GM23338 (cell line): ENCODE results near the gene GKN1. TPM values are rescaled to one million over a fixed set of nuclear protein-coding genes. Genes with fewer than 3 reads are reported as not detected.

Experiments used
- ATAC-seq: fragments of 200-7000 bp; cut with Tn5 transposase; 3 replicates; pipeline ENCODE4 v1.9.1; 2020
- DNase-seq: peaks from one replicate; pipeline ENCODE4 v3.0.0-alpha.2; 2015; ENCODE audit warnings: low spot score
- H2AFZ ChIP-seq: fragments of 200-600 bp; sonication (generic); 2 replicates; pipeline ENCODE4 v1.8.0; 2016; ENCODE audit warnings: antibody characterized with exemption, mild to moderate bottlenecking, moderate library complexity
- H3F3A ChIP-seq: fragments of 200-600 bp; sonication (generic); replicated peaks from 2 replicates; pipeline ENCODE4 v1.8.0; 2017; ENCODE audit warnings: antibody characterized with exemption, mixed run types, low read depth
- H3K27ac ChIP-seq: fragments of 200-600 bp; sonication (generic); 2 replicates; pipeline ENCODE4 v1.6.1; 2016; ENCODE audit warnings: low read depth
- H3K27me3 ChIP-seq: fragments of 200-600 bp; sonication (generic); 2 replicates; pipeline ENCODE4 v1.8.0; 2016; ENCODE audit warnings: mild to moderate bottlenecking, mixed run types, moderate library complexity; ENCODE audit not compliant: insufficient read depth
- H3K36me3 ChIP-seq: fragments of 200-600 bp; sonication (generic); 2 replicates; pipeline ENCODE4 v1.8.0; 2016; ENCODE audit warnings: mild to moderate bottlenecking; ENCODE audit not compliant: insufficient read depth
- H3K4me1 ChIP-seq: fragments of 200-600 bp; sonication (generic); 2 replicates; pipeline ENCODE4 v1.8.0; 2016; ENCODE audit warnings: mild to moderate bottlenecking, moderate library complexity; ENCODE audit not compliant: insufficient read depth
- H3K4me2 ChIP-seq: fragments of 200-600 bp; sonication (generic); 2 replicates; pipeline ENCODE4 v1.7.1; 2017; ENCODE audit warnings: mixed run types
- H3K4me3 ChIP-seq: fragments of 200-600 bp; sonication (generic); 2 replicates; pipeline ENCODE4 v1.6.1; 2016; ENCODE audit warnings: mixed run types
- H3K79me2 ChIP-seq: fragments of 200-600 bp; sonication (generic); replicated peaks from 2 replicates; pipeline ENCODE4 v1.8.0; 2017; ENCODE audit warnings: mild to moderate bottlenecking; ENCODE audit not compliant: insufficient read depth
- H3K9me2 ChIP-seq: fragments of 200-600 bp; sonication (generic); 2 replicates; pipeline ENCODE4 v1.8.0; 2017; ENCODE audit not compliant: insufficient read depth
- H4K20me1 ChIP-seq: fragments of 200-600 bp; sonication (generic); replicated peaks from 2 replicates; pipeline ENCODE4 v1.8.0; 2017; ENCODE audit warnings: mild to moderate bottlenecking; ENCODE audit not compliant: insufficient read depth
- H3K27ac Mint-ChIP-seq: 2 replicates; pipeline ENCODE4 v1.8.0; 2020; ENCODE audit warnings: inconsistent platforms, mild to moderate bottlenecking, moderate library complexity, mixed read lengths
- H3K27me3 Mint-ChIP-seq: 3 replicates; pipeline ENCODE4 v1.8.0; 2022; ENCODE audit warnings: low read depth, mild to moderate bottlenecking, moderate library complexity, mixed read lengths, inconsistent platforms; ENCODE audit not compliant: insufficient read depth, poor library complexity
- H3K36me3 Mint-ChIP-seq: 3 replicates; pipeline ENCODE4 v1.8.0; 2021; ENCODE audit warnings: low read depth, mild to moderate bottlenecking, inconsistent platforms, moderate library complexity, mixed read lengths
- H3K4me1 Mint-ChIP-seq: 3 replicates; pipeline ENCODE4 v1.8.0; 2020; ENCODE audit warnings: mild to moderate bottlenecking, inconsistent platforms, mixed read lengths
- H3K4me3 Mint-ChIP-seq: 3 replicates; pipeline ENCODE4 v1.8.0; 2021; ENCODE audit warnings: moderate library complexity, mild to moderate bottlenecking, inconsistent platforms, mixed read lengths
- H3K9me3 Mint-ChIP-seq: 3 replicates; pipeline ENCODE4 v1.8.0; 2020; ENCODE audit warnings: moderate library complexity, mild to moderate bottlenecking, inconsistent platforms, mixed read lengths
- EZH2 ChIP-seq: fragments of 200-600 bp; sonication (generic); IDR thresholded peaks from one replicate; pipeline ENCODE4 v1.8.0; 2017; ENCODE audit warnings: antibody characterized with exemption, mild to moderate bottlenecking, low read depth; ENCODE audit not compliant: unreplicated experiment
- EZH2phosphoT487 ChIP-seq: fragments of 200-600 bp; sonication (generic); IDR thresholded peaks from one replicate; pipeline ENCODE4 v1.8.1; 2018; ENCODE audit warnings: antibody characterized with exemption; ENCODE audit not compliant: unreplicated experiment
- JUNB ChIP-seq: IDR thresholded peaks from one replicate; pipeline ENCODE4 v1.6.1; 2016; ENCODE audit warnings: antibody characterized with exemption; ENCODE audit not compliant: unreplicated experiment
- NANOG ChIP-seq: IDR thresholded peaks from 2 replicates; pipeline ENCODE4 v1.6.1; 2016; ENCODE audit warnings: antibody characterized with exemption, borderline replicate concordance
- STAT1 ChIP-seq: IDR thresholded peaks from one replicate; pipeline ENCODE4 v1.6.1; 2016; ENCODE audit warnings: antibody characterized with exemption; ENCODE audit not compliant: unreplicated experiment
- ZNF114 ChIP-seq: fragments of 250-450 bp; sonication (Bioruptor Pico); IDR thresholded peaks from 2 replicates; pipeline ENCODE4 v1.5.0; 2020; ENCODE audit warnings: mild to moderate bottlenecking, moderate library complexity
- polyA plus RNA-seq: library from polyadenylated mRNA; unstranded; fragments of >200 nt; fragmentation: Nextera tagmentation; extraction: Ambion mirVana; gene quantifications from 2 replicates; pipeline ENCODE4 v1.2.1, GENCODE V29; 2016
- total RNA-seq: library from RNA; depleted of rRNA; stranded (reverse); fragments of >200 nt; shearing (Covaris generic); gene quantifications from 2 replicates; pipeline ENCODE4 v1.2.3, GENCODE V29; 2014
- TF ChIP-seq, protein P1 (sequence below): fragments of 250-450 bp; sonication (Bioruptor Pico); IDR thresholded peaks from 2 replicates; pipeline ENCODE4 v1.5.0; 2020; ENCODE audit warnings: mild to moderate bottlenecking, moderate library complexity
- TF ChIP-seq, protein P2 (sequence below): IDR thresholded peaks from 2 replicates; pipeline ENCODE4 v1.6.1; 2016; ENCODE audit warnings: antibody characterized with exemption
- TF ChIP-seq, protein P3 (sequence below): IDR thresholded peaks from one replicate; pipeline ENCODE4 v1.6.1; 2018; ENCODE audit warnings: antibody characterized with exemption; ENCODE audit not compliant: unreplicated experiment

The GKN1 gene
- total and polyA plus RNA-seq, 2 experiments from 2014 or later, result not detected

DNA sequence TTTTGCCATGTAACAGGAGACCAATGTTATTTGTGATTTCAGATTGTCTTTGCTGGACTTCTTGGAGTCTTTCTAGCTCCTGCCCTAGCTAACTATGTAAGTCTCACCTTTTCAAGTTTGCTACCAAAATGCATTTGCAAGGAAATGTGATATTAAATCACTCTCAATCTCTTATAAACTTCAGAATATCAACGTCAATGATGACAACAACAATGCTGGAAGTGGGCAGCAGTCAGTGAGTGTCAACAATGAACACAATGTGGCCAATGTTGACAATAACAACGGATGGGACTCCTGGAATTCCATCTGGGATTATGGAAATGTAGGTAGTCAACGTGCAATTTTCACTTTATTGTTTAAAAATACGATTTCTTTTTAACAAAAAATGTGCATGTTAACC is 3.0 kb downstream of the GKN1 start (continued):
- TF ChIP-seq EZH2 (no peak), NANOG (no peak), ZNF114 (CRISPR knock-in tag) (no peak), JUNB (no peak)
- TF ChIP-seq, protein P1, sequence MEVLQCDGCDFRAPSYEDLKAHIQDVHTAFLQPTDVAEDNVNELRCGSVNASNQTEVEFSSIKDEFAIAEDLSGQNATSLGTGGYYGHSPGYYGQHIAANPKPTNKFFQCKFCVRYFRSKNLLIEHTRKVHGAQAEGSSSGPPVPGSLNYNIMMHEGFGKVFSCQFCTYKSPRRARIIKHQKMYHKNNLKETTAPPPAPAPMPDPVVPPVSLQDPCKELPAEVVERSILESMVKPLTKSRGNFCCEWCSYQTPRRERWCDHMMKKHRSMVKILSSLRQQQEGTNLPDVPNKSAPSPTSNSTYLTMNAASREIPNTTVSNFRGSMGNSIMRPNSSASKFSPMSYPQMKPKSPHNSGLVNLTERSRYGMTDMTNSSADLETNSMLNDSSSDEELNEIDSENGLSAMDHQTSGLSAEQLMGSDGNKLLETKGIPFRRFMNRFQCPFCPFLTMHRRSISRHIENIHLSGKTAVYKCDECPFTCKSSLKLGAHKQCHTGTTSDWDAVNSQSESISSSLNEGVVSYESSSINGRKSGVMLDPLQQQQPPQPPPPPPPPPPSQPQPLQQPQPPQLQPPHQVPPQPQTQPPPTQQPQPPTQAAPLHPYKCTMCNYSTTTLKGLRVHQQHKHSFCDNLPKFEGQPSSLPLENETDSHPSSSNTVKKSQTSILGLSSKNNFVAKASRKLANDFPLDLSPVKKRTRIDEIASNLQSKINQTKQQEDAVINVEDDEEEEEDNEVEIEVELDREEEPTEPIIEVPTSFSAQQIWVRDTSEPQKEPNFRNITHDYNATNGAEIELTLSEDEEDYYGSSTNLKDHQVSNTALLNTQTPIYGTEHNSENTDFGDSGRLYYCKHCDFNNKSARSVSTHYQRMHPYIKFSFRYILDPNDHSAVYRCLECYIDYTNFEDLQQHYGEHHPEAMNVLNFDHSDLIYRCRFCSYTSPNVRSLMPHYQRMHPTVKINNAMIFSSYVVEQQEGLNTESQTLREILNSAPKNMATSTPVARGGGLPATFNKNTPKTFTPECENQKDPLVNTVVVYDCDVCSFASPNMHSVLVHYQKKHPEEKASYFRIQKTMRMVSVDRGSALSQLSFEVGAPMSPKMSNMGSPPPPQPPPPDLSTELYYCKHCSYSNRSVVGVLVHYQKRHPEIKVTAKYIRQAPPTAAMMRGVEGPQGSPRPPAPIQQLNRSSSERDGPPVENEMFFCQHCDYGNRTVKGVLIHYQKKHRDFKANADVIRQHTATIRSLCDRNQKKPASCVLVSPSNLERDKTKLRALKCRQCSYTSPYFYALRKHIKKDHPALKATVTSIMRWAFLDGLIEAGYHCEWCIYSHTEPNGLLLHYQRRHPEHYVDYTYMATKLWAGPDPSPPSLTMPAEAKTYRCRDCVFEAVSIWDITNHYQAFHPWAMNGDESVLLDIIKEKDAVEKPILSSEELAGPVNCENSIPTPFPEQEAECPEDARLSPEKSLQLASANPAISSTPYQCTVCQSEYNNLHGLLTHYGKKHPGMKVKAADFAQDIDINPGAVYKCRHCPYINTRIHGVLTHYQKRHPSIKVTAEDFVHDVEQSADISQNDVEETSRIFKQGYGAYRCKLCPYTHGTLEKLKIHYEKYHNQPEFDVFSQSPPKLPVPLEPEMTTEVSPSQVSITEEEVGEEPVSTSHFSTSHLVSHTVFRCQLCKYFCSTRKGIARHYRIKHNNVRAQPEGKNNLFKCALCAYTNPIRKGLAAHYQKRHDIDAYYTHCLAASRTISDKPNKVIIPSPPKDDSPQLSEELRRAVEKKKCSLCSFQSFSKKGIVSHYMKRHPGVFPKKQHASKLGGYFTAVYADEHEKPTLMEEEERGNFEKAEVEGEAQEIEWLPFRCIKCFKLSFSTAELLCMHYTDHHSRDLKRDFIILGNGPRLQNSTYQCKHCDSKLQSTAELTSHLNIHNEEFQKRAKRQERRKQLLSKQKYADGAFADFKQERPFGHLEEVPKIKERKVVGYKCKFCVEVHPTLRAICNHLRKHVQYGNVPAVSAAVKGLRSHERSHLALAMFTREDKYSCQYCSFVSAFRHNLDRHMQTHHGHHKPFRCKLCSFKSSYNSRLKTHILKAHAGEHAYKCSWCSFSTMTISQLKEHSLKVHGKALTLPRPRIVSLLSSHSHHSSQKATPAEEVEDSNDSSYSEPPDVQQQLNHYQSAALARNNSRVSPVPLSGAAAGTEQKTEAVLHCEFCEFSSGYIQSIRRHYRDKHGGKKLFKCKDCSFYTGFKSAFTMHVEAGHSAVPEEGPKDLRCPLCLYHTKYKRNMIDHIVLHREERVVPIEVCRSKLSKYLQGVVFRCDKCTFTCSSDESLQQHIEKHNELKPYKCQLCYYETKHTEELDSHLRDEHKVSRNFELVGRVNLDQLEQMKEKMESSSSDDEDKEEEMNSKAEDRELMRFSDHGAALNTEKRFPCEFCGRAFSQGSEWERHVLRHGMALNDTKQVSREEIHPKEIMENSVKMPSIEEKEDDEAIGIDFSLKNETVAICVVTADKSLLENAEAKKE (CRISPR knock-in tag), result no peak

DNA sequence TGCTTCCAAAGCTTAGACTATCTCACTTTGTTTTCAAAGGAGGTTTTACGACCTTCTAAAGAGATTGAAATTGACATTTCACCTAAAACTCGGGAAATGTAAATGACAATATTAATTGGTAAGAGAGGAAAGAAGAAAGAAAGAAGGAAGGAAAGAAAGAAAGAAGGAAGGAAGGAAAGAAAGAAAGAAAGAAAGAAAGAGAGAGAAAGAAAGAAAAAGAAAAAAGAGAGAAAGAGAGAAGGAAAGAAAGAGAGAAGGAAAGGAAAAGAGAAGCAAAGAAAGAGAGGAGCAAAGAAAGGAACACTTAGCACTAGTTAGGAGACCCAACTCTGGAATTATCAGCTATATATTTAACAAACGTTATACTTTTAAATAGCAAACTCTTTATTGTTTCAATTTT is 3.7 kb downstream of the GKN1 start:
- ATAC-seq (no peak), DNase-seq (no peak)
- Histone ChIP-seq H3K9me2 (no peaks in the 10 kb centered on the region), H3K4me1 (no peaks in the 10 kb centered on the region), H3K4me3 (no peak overlapping the region), H3K4me2 (no peak overlapping the region), H3K27me3 (no peaks in the 10 kb centered on the region), H4K20me1 (no peaks in the 10 kb centered on the region), H3K36me3 (no peaks in the 10 kb centered on the region), H3K27ac (no peak overlapping the region), H2AFZ (no peak overlapping the region), H3K79me2 (no peaks in the 10 kb centered on the region), H3F3A (no peaks in the 10 kb centered on the region)
- H3K27ac Mint-ChIP-seq, result no peak overlapping the region
- no peak overlapping the region for H3K4me3 Mint-ChIP-seq
- no peaks in the 10 kb centered on the region for H3K4me1 Mint-ChIP-seq
- no peaks in the 10 kb centered on the region for H3K36me3 Mint-ChIP-seq
- no peaks in the 10 kb centered on the region for H3K9me3 Mint-ChIP-seq
- no peaks in the 10 kb centered on the region for H3K27me3 Mint-ChIP-seq
- TF ChIP-seq STAT1 (no peak), EZH2phosphoT487 (no peak), JUNB (no peak)
- TF ChIP-seq, protein P2, sequence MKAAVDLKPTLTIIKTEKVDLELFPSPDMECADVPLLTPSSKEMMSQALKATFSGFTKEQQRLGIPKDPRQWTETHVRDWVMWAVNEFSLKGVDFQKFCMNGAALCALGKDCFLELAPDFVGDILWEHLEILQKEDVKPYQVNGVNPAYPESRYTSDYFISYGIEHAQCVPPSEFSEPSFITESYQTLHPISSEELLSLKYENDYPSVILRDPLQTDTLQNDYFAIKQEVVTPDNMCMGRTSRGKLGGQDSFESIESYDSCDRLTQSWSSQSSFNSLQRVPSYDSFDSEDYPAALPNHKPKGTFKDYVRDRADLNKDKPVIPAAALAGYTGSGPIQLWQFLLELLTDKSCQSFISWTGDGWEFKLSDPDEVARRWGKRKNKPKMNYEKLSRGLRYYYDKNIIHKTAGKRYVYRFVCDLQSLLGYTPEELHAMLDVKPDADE, result no peak
- TF ChIP-seq, protein P3, sequence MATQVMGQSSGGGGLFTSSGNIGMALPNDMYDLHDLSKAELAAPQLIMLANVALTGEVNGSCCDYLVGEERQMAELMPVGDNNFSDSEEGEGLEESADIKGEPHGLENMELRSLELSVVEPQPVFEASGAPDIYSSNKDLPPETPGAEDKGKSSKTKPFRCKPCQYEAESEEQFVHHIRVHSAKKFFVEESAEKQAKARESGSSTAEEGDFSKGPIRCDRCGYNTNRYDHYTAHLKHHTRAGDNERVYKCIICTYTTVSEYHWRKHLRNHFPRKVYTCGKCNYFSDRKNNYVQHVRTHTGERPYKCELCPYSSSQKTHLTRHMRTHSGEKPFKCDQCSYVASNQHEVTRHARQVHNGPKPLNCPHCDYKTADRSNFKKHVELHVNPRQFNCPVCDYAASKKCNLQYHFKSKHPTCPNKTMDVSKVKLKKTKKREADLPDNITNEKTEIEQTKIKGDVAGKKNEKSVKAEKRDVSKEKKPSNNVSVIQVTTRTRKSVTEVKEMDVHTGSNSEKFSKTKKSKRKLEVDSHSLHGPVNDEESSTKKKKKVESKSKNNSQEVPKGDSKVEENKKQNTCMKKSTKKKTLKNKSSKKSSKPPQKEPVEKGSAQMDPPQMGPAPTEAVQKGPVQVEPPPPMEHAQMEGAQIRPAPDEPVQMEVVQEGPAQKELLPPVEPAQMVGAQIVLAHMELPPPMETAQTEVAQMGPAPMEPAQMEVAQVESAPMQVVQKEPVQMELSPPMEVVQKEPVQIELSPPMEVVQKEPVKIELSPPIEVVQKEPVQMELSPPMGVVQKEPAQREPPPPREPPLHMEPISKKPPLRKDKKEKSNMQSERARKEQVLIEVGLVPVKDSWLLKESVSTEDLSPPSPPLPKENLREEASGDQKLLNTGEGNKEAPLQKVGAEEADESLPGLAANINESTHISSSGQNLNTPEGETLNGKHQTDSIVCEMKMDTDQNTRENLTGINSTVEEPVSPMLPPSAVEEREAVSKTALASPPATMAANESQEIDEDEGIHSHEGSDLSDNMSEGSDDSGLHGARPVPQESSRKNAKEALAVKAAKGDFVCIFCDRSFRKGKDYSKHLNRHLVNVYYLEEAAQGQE, result no peak
